ENCODE results near the gene ARHGAP8. TPM values are rescaled to one million over a fixed set of nuclear protein-coding genes. Genes with fewer than 3 reads are reported as not detected.

The ARHGAP8 gene
- total and polyA plus RNA-seq, 2 donors (not counting 1 experiment from before 2014, with no cell fraction given): 0.07 to 0.17 TPM

DNA sequence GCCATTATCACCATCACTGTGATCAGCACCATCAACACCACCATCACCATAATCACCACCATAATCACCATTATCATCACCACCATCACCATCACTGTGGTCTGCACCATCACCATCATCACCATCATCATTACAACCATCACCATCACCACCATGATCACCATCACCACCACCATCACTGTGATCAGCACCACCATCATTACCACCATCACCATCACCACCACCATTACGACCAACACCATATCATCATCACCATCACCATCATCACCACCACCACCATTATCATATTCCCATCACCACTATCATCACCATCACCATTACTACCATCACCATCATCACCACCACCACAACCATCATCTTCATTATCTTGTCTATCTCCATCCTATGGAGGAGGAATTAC, 132.2 kb downstream of the ARHGAP8 start:
- no peak overlapping the region for H3K9ac ChIP-seq (ENCODE audit: insufficient read depth, low read length)
- H3K79me2 ChIP-seq (ENCODE audit: control insufficient read depth, insufficient read depth, low read length): no peaks in the 10 kb centered on the region
- H3K4me2 ChIP-seq (ENCODE audit: extremely low read depth, insufficient read depth, low read length): no peak overlapping the region
- H3K4me1 ChIP-seq (ENCODE audit: control insufficient read depth, extremely low read depth, insufficient read depth, low read length): no peaks in the 10 kb centered on the region
- DNase-seq (ENCODE audit: low read depth in 2 of 2): no peak
- no peaks in the 10 kb centered on the region for H3K9me3 ChIP-seq (ENCODE audit: control insufficient read depth, insufficient read depth, low read depth, low read length)
- no peaks in the 10 kb centered on the region for H4K20me1 ChIP-seq (ENCODE audit: control insufficient read depth, extremely low read depth, insufficient read depth, low read length)
- H3K4me3 ChIP-seq (replicated peaks in 1 of 4; ENCODE audit: control extremely low read depth in 1 of 4, insufficient read depth in 1 of 4, low read depth in 3 of 4, low read length in 4 of 4): no peak overlapping the region
- no peak overlapping the region for H2AFZ ChIP-seq (ENCODE audit: low read length)
- TF ChIP-seq, protein P1, sequence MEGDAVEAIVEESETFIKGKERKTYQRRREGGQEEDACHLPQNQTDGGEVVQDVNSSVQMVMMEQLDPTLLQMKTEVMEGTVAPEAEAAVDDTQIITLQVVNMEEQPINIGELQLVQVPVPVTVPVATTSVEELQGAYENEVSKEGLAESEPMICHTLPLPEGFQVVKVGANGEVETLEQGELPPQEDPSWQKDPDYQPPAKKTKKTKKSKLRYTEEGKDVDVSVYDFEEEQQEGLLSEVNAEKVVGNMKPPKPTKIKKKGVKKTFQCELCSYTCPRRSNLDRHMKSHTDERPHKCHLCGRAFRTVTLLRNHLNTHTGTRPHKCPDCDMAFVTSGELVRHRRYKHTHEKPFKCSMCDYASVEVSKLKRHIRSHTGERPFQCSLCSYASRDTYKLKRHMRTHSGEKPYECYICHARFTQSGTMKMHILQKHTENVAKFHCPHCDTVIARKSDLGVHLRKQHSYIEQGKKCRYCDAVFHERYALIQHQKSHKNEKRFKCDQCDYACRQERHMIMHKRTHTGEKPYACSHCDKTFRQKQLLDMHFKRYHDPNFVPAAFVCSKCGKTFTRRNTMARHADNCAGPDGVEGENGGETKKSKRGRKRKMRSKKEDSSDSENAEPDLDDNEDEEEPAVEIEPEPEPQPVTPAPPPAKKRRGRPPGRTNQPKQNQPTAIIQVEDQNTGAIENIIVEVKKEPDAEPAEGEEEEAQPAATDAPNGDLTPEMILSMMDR (conservative IDR thresholded peaks at IDR 0.05 in 1 of 2, IDR thresholded peaks at IDR 0.05 in 1 of 2; ENCODE audit: low read depth in 1 of 2, low read length in 2 of 2): no peak
- H3K36me3 ChIP-seq (ENCODE audit: control insufficient read depth, insufficient read depth, low read length): no peaks in the 10 kb centered on the region
- no peaks in the 10 kb centered on the region for H3K27me3 ChIP-seq (ENCODE audit: control insufficient read depth, insufficient read depth, low read length)
- no peak overlapping the region for H3K27ac ChIP-seq (ENCODE audit: insufficient read depth, low read length)

DNA sequence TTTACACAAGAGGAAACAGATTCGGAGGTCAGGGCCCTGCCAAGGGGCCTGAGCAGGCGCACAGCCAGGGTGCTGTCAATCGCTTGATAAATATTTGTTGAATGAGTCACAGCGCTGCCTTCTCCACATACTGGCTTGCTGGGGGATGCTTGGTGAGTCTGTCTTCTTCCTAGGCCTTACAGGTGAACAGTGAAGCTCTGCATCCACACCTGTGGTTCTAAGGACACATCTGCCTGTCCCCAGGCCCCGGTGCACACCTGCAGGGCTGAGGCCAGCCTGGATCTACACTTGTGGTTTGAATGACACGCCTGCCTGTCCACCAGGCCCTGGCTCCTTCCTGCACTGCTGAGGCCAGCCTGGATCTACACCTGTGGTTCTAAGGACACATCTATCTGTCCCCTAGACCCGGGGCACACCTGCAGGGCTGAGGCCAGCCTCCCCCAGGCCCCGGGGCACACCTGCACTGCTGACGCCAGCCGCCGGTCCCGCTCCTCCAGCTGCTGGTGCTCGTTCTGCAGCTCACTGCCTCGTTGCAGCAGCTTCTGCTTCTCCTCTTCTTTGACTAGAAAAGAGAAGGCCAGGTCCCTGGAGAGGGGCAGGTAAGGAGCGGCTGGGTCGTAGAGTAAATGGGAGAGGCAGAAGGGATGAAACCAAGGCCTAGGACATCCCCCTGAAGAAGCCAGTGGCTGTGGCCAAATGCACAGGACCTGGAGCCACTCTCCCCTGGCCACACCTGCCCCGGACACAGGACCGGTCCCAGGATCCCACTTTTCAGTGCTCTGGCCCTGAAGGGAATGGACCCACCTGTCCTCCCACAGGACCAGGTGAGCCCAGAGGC, 132.8 kb downstream of the ARHGAP8 start:
- TF ChIP-seq, protein P1 (conservative IDR thresholded peaks at IDR 0.05 in 1 of 2, IDR thresholded peaks at IDR 0.05 in 1 of 2; ENCODE audit: low read depth in 1 of 2, low read length in 2 of 2): no peak

DNA sequence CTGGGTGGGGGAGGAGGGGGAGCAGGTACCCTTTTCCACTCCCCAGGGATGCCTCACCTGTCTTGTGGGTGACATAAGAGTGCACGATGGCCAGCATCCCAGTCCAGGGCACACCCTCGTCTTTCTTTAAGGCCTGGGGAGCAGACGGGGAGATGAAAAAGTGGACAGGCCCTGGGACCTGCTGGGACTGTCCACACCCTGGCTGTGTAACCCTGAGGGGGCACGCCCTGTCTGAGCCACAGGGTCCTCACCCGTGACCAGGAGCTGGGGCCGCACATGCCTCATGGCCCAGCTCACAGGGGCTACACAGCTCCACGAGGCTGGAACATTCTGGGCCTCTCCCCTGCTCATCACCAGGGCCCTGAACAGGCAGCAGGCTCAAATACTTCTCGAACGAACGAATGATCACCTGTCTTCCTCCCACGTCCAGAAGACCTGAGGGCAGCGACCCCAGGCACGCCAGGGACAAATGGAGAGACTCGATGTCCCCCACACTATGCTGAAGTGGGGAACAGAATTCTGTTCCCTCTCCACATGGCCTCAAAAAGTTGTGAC, 133.5 kb downstream of the ARHGAP8 start:
- H3K9ac ChIP-seq (ENCODE audit: insufficient read depth, low read length): no peak overlapping the region
- H3K36me3 ChIP-seq (ENCODE audit: control insufficient read depth, insufficient read depth, low read length): no peaks in the 10 kb centered on the region
- no peak overlapping the region for H2AFZ ChIP-seq (ENCODE audit: low read length)
- no peak overlapping the region for H3K4me3 ChIP-seq (replicated peaks in 1 of 4; ENCODE audit: control extremely low read depth in 1 of 4, insufficient read depth in 1 of 4, low read depth in 3 of 4, low read length in 4 of 4)
- no peak overlapping the region for H3K4me2 ChIP-seq (ENCODE audit: extremely low read depth, insufficient read depth, low read length)
- no peaks in the 10 kb centered on the region for H3K9me3 ChIP-seq (ENCODE audit: control insufficient read depth, insufficient read depth, low read depth, low read length)
- no peaks in the 10 kb centered on the region for H3K4me1 ChIP-seq (ENCODE audit: control insufficient read depth, extremely low read depth, insufficient read depth, low read length)
- no peaks in the 10 kb centered on the region for H4K20me1 ChIP-seq (ENCODE audit: control insufficient read depth, extremely low read depth, insufficient read depth, low read length)
- no peaks in the 10 kb centered on the region for H3K79me2 ChIP-seq (ENCODE audit: control insufficient read depth, insufficient read depth, low read length)
- no peak for DNase-seq (ENCODE audit: low read depth in 2 of 2)
- H3K27me3 ChIP-seq (ENCODE audit: control insufficient read depth, insufficient read depth, low read length): no peaks in the 10 kb centered on the region
- H3K27ac ChIP-seq (ENCODE audit: insufficient read depth, low read length): no peak overlapping the region
- TF ChIP-seq EZH2 (IDR thresholded peaks at IDR 0.05; ENCODE audit: low read length, missing control alignments): no peak
- TF ChIP-seq, protein P1 (conservative IDR thresholded peaks at IDR 0.05 in 1 of 2, IDR thresholded peaks at IDR 0.05 in 1 of 2; ENCODE audit: low read depth in 1 of 2, low read length in 2 of 2): no peak

More for the DNA sequence above, 132.8 kb downstream of the ARHGAP8 start:
- Histone ChIP-seq H3K4me1 (ENCODE audit: control insufficient read depth, extremely low read depth, insufficient read depth, low read length) (no peaks in the 10 kb centered on the region), H4K20me1 (ENCODE audit: control insufficient read depth, extremely low read depth, insufficient read depth, low read length) (no peaks in the 10 kb centered on the region), H3K27me3 (ENCODE audit: control insufficient read depth, insufficient read depth, low read length) (no peaks in the 10 kb centered on the region), H2AFZ (ENCODE audit: low read length) (no peak overlapping the region), H3K36me3 (ENCODE audit: control insufficient read depth, insufficient read depth, low read length) (no peaks in the 10 kb centered on the region), H3K79me2 (ENCODE audit: control insufficient read depth, insufficient read depth, low read length) (no peaks in the 10 kb centered on the region), H3K27ac (ENCODE audit: insufficient read depth, low read length) (no peak overlapping the region), H3K9me3 (ENCODE audit: control insufficient read depth, insufficient read depth, low read depth, low read length) (no peaks in the 10 kb centered on the region), H3K4me2 (ENCODE audit: extremely low read depth, insufficient read depth, low read length) (no peak overlapping the region), H3K9ac (ENCODE audit: insufficient read depth, low read length) (no peak overlapping the region), H3K4me3 (replicated peaks in 1 of 4; ENCODE audit: control extremely low read depth in 1 of 4, insufficient read depth in 1 of 4, low read depth in 3 of 4, low read length in 4 of 4) (no peak overlapping the region)
- no peak for DNase-seq (ENCODE audit: low read depth in 2 of 2)
